ENCODE measurements around the gene GPR108. TPM values are rescaled to one million over a fixed set of nuclear protein-coding genes. Genes with fewer than 3 reads are reported as not detected.

GPR108 gene
- total RNA-seq, 3 donors from 2014 or later (not counting 1 experiment from before 2014, with no cell fraction given), result 66.1 to 78.0 (median 76.9) TPM

GRCh38 chr19:6708346-6708745, 29.0 kb downstream of the GPR108 start:
- TF ChIP-seq, protein P1, sequence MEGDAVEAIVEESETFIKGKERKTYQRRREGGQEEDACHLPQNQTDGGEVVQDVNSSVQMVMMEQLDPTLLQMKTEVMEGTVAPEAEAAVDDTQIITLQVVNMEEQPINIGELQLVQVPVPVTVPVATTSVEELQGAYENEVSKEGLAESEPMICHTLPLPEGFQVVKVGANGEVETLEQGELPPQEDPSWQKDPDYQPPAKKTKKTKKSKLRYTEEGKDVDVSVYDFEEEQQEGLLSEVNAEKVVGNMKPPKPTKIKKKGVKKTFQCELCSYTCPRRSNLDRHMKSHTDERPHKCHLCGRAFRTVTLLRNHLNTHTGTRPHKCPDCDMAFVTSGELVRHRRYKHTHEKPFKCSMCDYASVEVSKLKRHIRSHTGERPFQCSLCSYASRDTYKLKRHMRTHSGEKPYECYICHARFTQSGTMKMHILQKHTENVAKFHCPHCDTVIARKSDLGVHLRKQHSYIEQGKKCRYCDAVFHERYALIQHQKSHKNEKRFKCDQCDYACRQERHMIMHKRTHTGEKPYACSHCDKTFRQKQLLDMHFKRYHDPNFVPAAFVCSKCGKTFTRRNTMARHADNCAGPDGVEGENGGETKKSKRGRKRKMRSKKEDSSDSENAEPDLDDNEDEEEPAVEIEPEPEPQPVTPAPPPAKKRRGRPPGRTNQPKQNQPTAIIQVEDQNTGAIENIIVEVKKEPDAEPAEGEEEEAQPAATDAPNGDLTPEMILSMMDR (IDR thresholded peaks at IDR 0.05), result no peak
- Histone ChIP-seq H3K9me3 (ENCODE audit: control insufficient read depth, insufficient read depth, low read length) (no peaks in the 10 kb centered on the region), H3K4me1 (ENCODE audit: control insufficient read depth, insufficient read depth, low read length) (peaks cover 8% of the 10 kb centered on the region), H3K27me3 (ENCODE audit: control insufficient read depth, insufficient read depth, low read length) (peaks cover 3% of the 10 kb centered on the region), H3K27ac (ENCODE audit: low read length) (no peak overlapping the region), H3K36me3 (ENCODE audit: control insufficient read depth, insufficient read depth, low read length) (no peaks in the 10 kb centered on the region), H3K4me3 (ENCODE audit: low read length) (no peak overlapping the region)
- Mint-ChIP-seq H3K4me1 (peaks cover 7 to 17% of the 10 kb centered on the region in 2 donors), H3K27me3 (ENCODE audit: low read depth in 2 of 2) (peaks cover 23 to 27% of the 10 kb centered on the region in 2 donors), H3K27ac (no peak overlapping the region), H3K4me3 (no peak overlapping the region), H3K36me3 (no peaks in the 10 kb centered on the region), H3K9me3 (no peaks in the 10 kb centered on the region)
- intact Hi-C loops (cut with micrococcal nuclease), result no loop called here
- DNase-seq (no peak), ATAC-seq (no peak)
- WGBS (ENCODE audit: insufficient coverage), result 85% methylated on average over 3 of the region's 3 CpGs

DNA sequence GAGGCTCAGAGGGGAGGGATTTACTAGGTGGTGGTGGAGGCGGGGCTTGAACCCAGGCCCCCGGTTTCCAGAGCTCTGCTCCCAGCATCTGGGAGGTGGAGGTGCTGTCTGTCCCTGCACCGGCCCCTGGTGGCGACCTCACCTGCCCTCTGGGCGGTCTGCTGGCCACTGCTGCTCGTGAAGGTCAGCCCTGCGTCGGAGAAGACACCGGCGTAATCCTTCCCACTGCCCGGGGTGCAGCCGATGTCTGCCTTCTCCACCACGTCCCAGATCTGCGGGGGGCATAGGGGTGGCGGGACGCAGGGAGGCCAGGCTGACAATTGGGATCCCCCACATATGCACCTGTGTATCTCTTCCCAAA, 29.7 kb downstream of the GPR108 start:
- H3K9me3 ChIP-seq (ENCODE audit: control insufficient read depth, insufficient read depth, low read length), result no peaks in the 10 kb centered on the region
- ATAC-seq (no peak), DNase-seq (no peak)
- TF ChIP-seq, protein P1 (IDR thresholded peaks at IDR 0.05), result no peak
- no peak overlapping the region for H3K27ac ChIP-seq (ENCODE audit: low read length)
- peaks cover 8% of the 10 kb centered on the region for H3K4me1 ChIP-seq (ENCODE audit: control insufficient read depth, insufficient read depth, low read length)
- no peak overlapping the region for H3K4me3 Mint-ChIP-seq
- H3K27ac Mint-ChIP-seq, result no peak overlapping the region
- 87% methylated on average over 16 of the region's 16 CpGs for WGBS (ENCODE audit: insufficient coverage)
- peaks cover 7 to 17% of the 10 kb centered on the region in 2 donors for H3K4me1 Mint-ChIP-seq
- H3K9me3 Mint-ChIP-seq, result no peaks in the 10 kb centered on the region
- H3K36me3 Mint-ChIP-seq, result no peaks in the 10 kb centered on the region
- peaks cover 23 to 27% of the 10 kb centered on the region in 2 donors for H3K27me3 Mint-ChIP-seq (ENCODE audit: low read depth in 2 of 2)
- intact Hi-C loops (cut with micrococcal nuclease), result no loop called here
- no peak overlapping the region for H3K4me3 ChIP-seq (ENCODE audit: low read length)
- peaks cover 3% of the 10 kb centered on the region for H3K27me3 ChIP-seq (ENCODE audit: control insufficient read depth, insufficient read depth, low read length)
- no peaks in the 10 kb centered on the region for H3K36me3 ChIP-seq (ENCODE audit: control insufficient read depth, insufficient read depth, low read length)

GRCh38 chr19:6707011-6707657, 30.2 kb downstream of the GPR108 start:
- H3K27ac ChIP-seq (ENCODE audit: low read length), result no peak overlapping the region
- Mint-ChIP-seq H3K36me3 (no peaks in the 10 kb centered on the region), H3K27ac (no peak overlapping the region), H3K27me3 (ENCODE audit: low read depth in 2 of 2) (peaks cover 23 to 27% of the 10 kb centered on the region in 2 donors), H3K4me3 (no peak overlapping the region), H3K4me1 (peaks cover 7 to 17% of the 10 kb centered on the region in 2 donors), H3K9me3 (no peaks in the 10 kb centered on the region)
- DNase-seq (no peak), ATAC-seq (no peak)
- TF ChIP-seq, protein P1 (IDR thresholded peaks at IDR 0.05), result no peak
- no peaks in the 10 kb centered on the region for H3K9me3 ChIP-seq (ENCODE audit: control insufficient read depth, insufficient read depth, low read length)
- intact Hi-C loops (cut with micrococcal nuclease), result no loop called here
- peaks cover 3% of the 10 kb centered on the region for H3K27me3 ChIP-seq (ENCODE audit: control insufficient read depth, insufficient read depth, low read length)
- no peak overlapping the region for H3K4me3 ChIP-seq (ENCODE audit: low read length)
- peaks cover 8% of the 10 kb centered on the region for H3K4me1 ChIP-seq (ENCODE audit: control insufficient read depth, insufficient read depth, low read length)
- WGBS (ENCODE audit: insufficient coverage), result 91% methylated on average over 40 of the region's 44 CpGs
- no peaks in the 10 kb centered on the region for H3K36me3 ChIP-seq (ENCODE audit: control insufficient read depth, insufficient read depth, low read length)

GRCh38 chr19:6706633-6706958, 30.8 kb downstream of the GPR108 start:
- Histone ChIP-seq H3K4me1 (ENCODE audit: control insufficient read depth, insufficient read depth, low read length) (peaks cover 8% of the 10 kb centered on the region), H3K36me3 (ENCODE audit: control insufficient read depth, insufficient read depth, low read length) (no peaks in the 10 kb centered on the region), H3K4me3 (ENCODE audit: low read length) (no peak overlapping the region), H3K27ac (ENCODE audit: low read length) (no peak overlapping the region), H3K9me3 (ENCODE audit: control insufficient read depth, insufficient read depth, low read length) (no peaks in the 10 kb centered on the region), H3K27me3 (ENCODE audit: control insufficient read depth, insufficient read depth, low read length) (peaks cover 3% of the 10 kb centered on the region)
- H3K4me3 Mint-ChIP-seq, result no peak overlapping the region
- H3K27me3 Mint-ChIP-seq (ENCODE audit: low read depth in 2 of 2), result peaks cover 23 to 26% of the 10 kb centered on the region in 2 donors
- peaks cover 7 to 17% of the 10 kb centered on the region in 2 donors for H3K4me1 Mint-ChIP-seq
- H3K36me3 Mint-ChIP-seq, result no peaks in the 10 kb centered on the region
- no peaks in the 10 kb centered on the region for H3K9me3 Mint-ChIP-seq
- intact Hi-C loops (cut with micrococcal nuclease), result no loop called here
- 71% methylated on average over 2 of the region's 3 CpGs for WGBS (ENCODE audit: insufficient coverage)
- peak overlapping the region in 1 of 2 donors; percentile 27 for H3K27ac Mint-ChIP-seq
- ATAC-seq, result no peak
- DNase-seq, result no peak
- TF ChIP-seq, protein P1 (IDR thresholded peaks at IDR 0.05), result no peak

All from natural killer cell (primary cell).